Smooth muscle cell (in vitro differentiated cells): ENCODE results near the gene ARHGEF6. TPM values are rescaled to one million over a fixed set of nuclear protein-coding genes. Genes with fewer than 3 reads are reported as not detected.

Experiments
- DNase-seq: peaks from one replicate; lab custom pipeline; 2025; ENCODE audit not compliant: unreplicated experiment; lab: John Stamatoyannopoulos, UW
- H2AFZ ChIP-seq: fragments of 200-600 bp; sonication (generic); 2 replicates; pipeline ENCODE4 v1.6.0; 2016; ENCODE audit warnings: antibody characterized with exemption, low read depth, mild to moderate bottlenecking
- H3F3A ChIP-seq: fragments of 200-600 bp; sonication (generic); 2 replicates; pipeline ENCODE4 v1.6.0; 2017; ENCODE audit warnings: antibody characterized with exemption, low read depth
- H3K27ac ChIP-seq: fragments of 200-600 bp; sonication (generic); 2 replicates; pipeline ENCODE4 v1.5.1; 2016; ENCODE audit warnings: low read depth, mild to moderate bottlenecking
- H3K27me3 ChIP-seq: fragments of 200-600 bp; sonication (generic); 2 replicates; pipeline ENCODE4 v1.6.1; 2016; ENCODE audit warnings: low read depth, mild to moderate bottlenecking
- H3K36me3 ChIP-seq: fragments of 200-600 bp; sonication (generic); 2 replicates; pipeline ENCODE4 v1.5.1; 2016; ENCODE audit warnings: low read depth
- H3K4me1 ChIP-seq: fragments of 200-600 bp; sonication (generic); 2 replicates; pipeline ENCODE4 v1.5.1; 2016; ENCODE audit warnings: low read depth
- H3K4me2 ChIP-seq: fragments of 200-600 bp; sonication (generic); 2 replicates; pipeline ENCODE4 v1.6.0; 2016; ENCODE audit warnings: mild to moderate bottlenecking
- H3K4me3 ChIP-seq: fragments of 200-600 bp; sonication (generic); 2 replicates; pipeline ENCODE4 v1.5.1; 2016; ENCODE audit warnings: mild to moderate bottlenecking
- H3K79me2 ChIP-seq: fragments of 200-600 bp; sonication (generic); 2 replicates; pipeline ENCODE4 v1.6.0; 2016; ENCODE audit warnings: low read depth, mild to moderate bottlenecking
- H3K9ac ChIP-seq: fragments of 200-600 bp; sonication (generic); 2 replicates; pipeline ENCODE4 v1.6.0; 2016; ENCODE audit warnings: low read depth
- H3K9me3 ChIP-seq: fragments of 200-600 bp; sonication (generic); replicated peaks from 2 replicates; pipeline ENCODE4 v1.5.1; 2016; ENCODE audit warnings: low read depth
- H4K20me1 ChIP-seq: fragments of 200-600 bp; sonication (generic); 2 replicates; pipeline ENCODE4 v1.6.0; 2016; ENCODE audit warnings: low read depth
- WGBS: methylation state at CpG from one replicate; pipeline ENCODE4 v1.1.7; 2016; ENCODE audit warnings: low lambda C conversion rate; 5-methylcytosine and 5-hydroxymethylcytosine counted together
- polyA plus RNA-seq: library from polyadenylated mRNA; unstranded; fragments of >200 nt; fragmentation: Nextera tagmentation; extraction: Ambion mirVana; gene quantifications from 2 replicates; pipeline ENCODE4 v1.2.1, GENCODE V29; 2016
- total RNA-seq: library from RNA; depleted of rRNA; stranded (reverse); fragments of >200 nt; gene quantifications from 2 replicates; pipeline ENCODE4 v1.2.3, GENCODE V29; 2014
- TF ChIP-seq, protein P1 (sequence below): fragments of 200-600 bp; sonication (generic); IDR thresholded peaks from 2 replicates; pipeline ENCODE4 v1.5.1; 2017; ENCODE audit warnings: borderline replicate concordance, mild to moderate bottlenecking, antibody characterized with exemption; ENCODE audit not compliant: insufficient read depth, poor library complexity, severe bottlenecking

Gene ARHGEF6
- total and polyA plus RNA-seq, 2 experiments from 2014 or later = 2.9 to 4.5 TPM

- no peak for DNase-seq
- Histone ChIP-seq H3K36me3 (no peaks in the 10 kb centered on the region), H3K9me3 (no peaks in the 10 kb centered on the region), H3K79me2 (no peaks in the 10 kb centered on the region), H3F3A (no peaks in the 10 kb centered on the region), H2AFZ (no peak overlapping the region), H4K20me1 (no peaks in the 10 kb centered on the region), H3K4me2 (no peak overlapping the region), H3K4me3 (no peak overlapping the region), H3K27ac (no peak overlapping the region), H3K4me1 (no peaks in the 10 kb centered on the region), H3K27me3 (no peaks in the 10 kb centered on the region), H3K9ac (no peak overlapping the region)
- TF ChIP-seq, protein P1, sequence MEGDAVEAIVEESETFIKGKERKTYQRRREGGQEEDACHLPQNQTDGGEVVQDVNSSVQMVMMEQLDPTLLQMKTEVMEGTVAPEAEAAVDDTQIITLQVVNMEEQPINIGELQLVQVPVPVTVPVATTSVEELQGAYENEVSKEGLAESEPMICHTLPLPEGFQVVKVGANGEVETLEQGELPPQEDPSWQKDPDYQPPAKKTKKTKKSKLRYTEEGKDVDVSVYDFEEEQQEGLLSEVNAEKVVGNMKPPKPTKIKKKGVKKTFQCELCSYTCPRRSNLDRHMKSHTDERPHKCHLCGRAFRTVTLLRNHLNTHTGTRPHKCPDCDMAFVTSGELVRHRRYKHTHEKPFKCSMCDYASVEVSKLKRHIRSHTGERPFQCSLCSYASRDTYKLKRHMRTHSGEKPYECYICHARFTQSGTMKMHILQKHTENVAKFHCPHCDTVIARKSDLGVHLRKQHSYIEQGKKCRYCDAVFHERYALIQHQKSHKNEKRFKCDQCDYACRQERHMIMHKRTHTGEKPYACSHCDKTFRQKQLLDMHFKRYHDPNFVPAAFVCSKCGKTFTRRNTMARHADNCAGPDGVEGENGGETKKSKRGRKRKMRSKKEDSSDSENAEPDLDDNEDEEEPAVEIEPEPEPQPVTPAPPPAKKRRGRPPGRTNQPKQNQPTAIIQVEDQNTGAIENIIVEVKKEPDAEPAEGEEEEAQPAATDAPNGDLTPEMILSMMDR = no peak
- 74% methylated on average over 1 of the region's 1 CpG for WGBS
These were observed 14.8 kb downstream of the ARHGEF6 start for GRCh38 chrX:136765821-136766356.

DNA sequence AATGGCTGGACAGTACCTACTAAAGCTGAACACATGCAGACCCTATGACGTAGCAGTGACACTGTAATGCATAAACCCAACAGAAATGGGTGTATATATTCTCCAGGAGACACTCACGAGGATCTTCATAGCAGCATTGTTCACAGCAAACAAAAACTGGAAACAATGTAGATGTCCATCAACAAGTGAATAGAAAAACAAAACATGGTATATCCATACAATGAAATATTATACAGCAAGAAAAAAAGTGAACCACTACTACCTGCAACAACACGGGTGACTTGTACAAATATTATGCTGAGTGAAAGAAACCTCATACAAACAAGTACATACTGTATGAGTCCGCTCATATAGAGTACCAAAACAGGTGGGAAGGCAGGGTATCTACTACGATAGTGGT is 16.5 kb downstream of the ARHGEF6 start:
- no peak overlapping the region for H3K4me3 ChIP-seq
- no peak overlapping the region for H2AFZ ChIP-seq
- no peaks in the 10 kb centered on the region for H3K4me1 ChIP-seq
- H4K20me1 ChIP-seq = no peaks in the 10 kb centered on the region
- TF ChIP-seq, protein P1 = no peak
- no peaks in the 10 kb centered on the region for H3K36me3 ChIP-seq
- H3K27me3 ChIP-seq = no peaks in the 10 kb centered on the region
- no peak overlapping the region for H3K27ac ChIP-seq
- H3K9ac ChIP-seq = no peak overlapping the region
- no peak for DNase-seq
- no peaks in the 10 kb centered on the region for H3F3A ChIP-seq
- H3K79me2 ChIP-seq = no peaks in the 10 kb centered on the region
- H3K4me2 ChIP-seq = no peak overlapping the region
- H3K9me3 ChIP-seq = no peaks in the 10 kb centered on the region
- WGBS = 79% methylated on average over 5 of the region's 5 CpGs

- Histone ChIP-seq H3K4me3 (no peak overlapping the region), H3F3A (no peaks in the 10 kb centered on the region), H3K9me3 (no peaks in the 10 kb centered on the region), H3K79me2 (no peaks in the 10 kb centered on the region), H3K27ac (no peak overlapping the region), H3K4me1 (no peaks in the 10 kb centered on the region), H2AFZ (no peak overlapping the region), H3K9ac (no peak overlapping the region), H3K4me2 (no peak overlapping the region), H4K20me1 (no peaks in the 10 kb centered on the region), H3K27me3 (no peaks in the 10 kb centered on the region), H3K36me3 (no peaks in the 10 kb centered on the region)
- TF ChIP-seq, protein P1 = no peak
- no peak for DNase-seq
- WGBS = 59% methylated on average over 2 of the region's 2 CpGs
These were observed 17.8 kb downstream of the ARHGEF6 start for GRCh38 chrX:136762820-136763452.

- Histone ChIP-seq H2AFZ (no peak overlapping the region), H3K36me3 (no peaks in the 10 kb centered on the region), H3F3A (no peaks in the 10 kb centered on the region), H3K9me3 (no peaks in the 10 kb centered on the region), H3K9ac (no peak overlapping the region), H3K4me2 (no peak overlapping the region), H3K4me3 (no peak overlapping the region), H3K79me2 (no peaks in the 10 kb centered on the region), H3K27ac (no peak overlapping the region), H4K20me1 (no peaks in the 10 kb centered on the region), H3K4me1 (no peaks in the 10 kb centered on the region), H3K27me3 (no peaks in the 10 kb centered on the region)
- no peak for DNase-seq
- 71% methylated on average over 3 of the region's 3 CpGs for WGBS
- TF ChIP-seq, protein P1 = no peak
These were observed 19.3 kb downstream of the ARHGEF6 start for GRCh38 chrX:136761421-136761820.
